Measurements from ENCODE around the gene EOMES.
A peak's percentile ranks its signal among the peaks of the same experiment; 100 is the strongest.

EOMES gene

DNA sequence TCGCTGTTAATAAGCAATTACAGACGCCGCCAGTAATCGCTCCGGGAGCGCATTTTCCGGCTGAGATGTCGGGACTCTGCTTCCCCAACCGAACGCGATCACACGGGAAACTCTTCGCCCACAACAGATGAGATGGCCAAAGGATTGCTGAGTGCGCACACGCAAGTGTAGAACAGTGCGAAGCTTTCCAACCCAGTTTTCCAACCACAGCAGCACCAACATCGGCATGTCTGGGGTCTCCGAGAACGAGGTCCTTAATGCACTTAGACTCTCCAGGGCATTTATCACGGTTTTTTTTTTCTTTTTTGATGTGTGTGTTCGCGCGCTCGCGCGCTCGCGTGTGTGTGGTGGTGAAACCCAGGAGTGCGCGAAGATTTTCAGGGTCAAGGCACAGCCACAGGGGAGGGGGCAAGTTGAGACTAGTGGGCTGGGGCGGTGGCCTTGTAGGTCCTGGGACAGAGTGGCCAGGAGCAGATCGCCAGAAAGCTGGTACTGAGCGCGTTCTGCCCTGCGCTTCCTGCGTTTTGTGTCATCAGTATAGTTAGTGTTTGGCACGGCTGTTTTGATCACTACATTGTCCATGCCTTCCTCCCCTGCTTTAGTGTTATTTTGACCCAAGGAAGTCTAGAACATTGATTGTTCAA lies 1.8 kb upstream of the EOMES start:
- TF ChIP-seq, protein P1, sequence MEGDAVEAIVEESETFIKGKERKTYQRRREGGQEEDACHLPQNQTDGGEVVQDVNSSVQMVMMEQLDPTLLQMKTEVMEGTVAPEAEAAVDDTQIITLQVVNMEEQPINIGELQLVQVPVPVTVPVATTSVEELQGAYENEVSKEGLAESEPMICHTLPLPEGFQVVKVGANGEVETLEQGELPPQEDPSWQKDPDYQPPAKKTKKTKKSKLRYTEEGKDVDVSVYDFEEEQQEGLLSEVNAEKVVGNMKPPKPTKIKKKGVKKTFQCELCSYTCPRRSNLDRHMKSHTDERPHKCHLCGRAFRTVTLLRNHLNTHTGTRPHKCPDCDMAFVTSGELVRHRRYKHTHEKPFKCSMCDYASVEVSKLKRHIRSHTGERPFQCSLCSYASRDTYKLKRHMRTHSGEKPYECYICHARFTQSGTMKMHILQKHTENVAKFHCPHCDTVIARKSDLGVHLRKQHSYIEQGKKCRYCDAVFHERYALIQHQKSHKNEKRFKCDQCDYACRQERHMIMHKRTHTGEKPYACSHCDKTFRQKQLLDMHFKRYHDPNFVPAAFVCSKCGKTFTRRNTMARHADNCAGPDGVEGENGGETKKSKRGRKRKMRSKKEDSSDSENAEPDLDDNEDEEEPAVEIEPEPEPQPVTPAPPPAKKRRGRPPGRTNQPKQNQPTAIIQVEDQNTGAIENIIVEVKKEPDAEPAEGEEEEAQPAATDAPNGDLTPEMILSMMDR (IDR thresholded peaks at IDR 0.05; ENCODE audit: low read depth, low read length, poor library complexity, severe bottlenecking) = no peak
- TF ChIP-seq EZH2phosphoT487 (IDR thresholded peaks at IDR 0.05; ENCODE audit: borderline replicate concordance, low read length) = no peak
- Histone ChIP-seq H3K4me3 (ENCODE audit: low read length) (no peak overlapping the region), H3K36me3 (ENCODE audit: control insufficient read depth, low read length) (no peaks in the 10 kb centered on the region), H3K4me2 (ENCODE audit: low read length) (no peak overlapping the region), H3K27ac (ENCODE audit: low read depth, low read length) (no peak overlapping the region), H3K79me2 (ENCODE audit: control insufficient read depth, low read length) (no peaks in the 10 kb centered on the region), H3K9me3 (ENCODE audit: control insufficient read depth, insufficient read depth, low read length) (no peaks in the 10 kb centered on the region), H3K9me2 (replicated peaks; ENCODE audit: control insufficient read depth, low read length) (no peaks in the 10 kb centered on the region), H3K27me3 (ENCODE audit: control insufficient read depth, low read length) (peaks cover 46% of the 10 kb centered on the region), H3F3A (ENCODE audit: control insufficient read depth, insufficient read depth) (no peaks in the 10 kb centered on the region), H4K20me1 (ENCODE audit: control insufficient read depth, insufficient read depth, low read depth, low read length) (no peaks in the 10 kb centered on the region), H3K4me1 (ENCODE audit: control insufficient read depth, low read length) (0 out of 2 replicates have a peak, but pooled peaks cover 2% of the 10 kb centered on the region)

- no peaks in the 10 kb centered on the region for H3K9me3 ChIP-seq (ENCODE audit: control insufficient read depth, insufficient read depth, low read length)
- H4K20me1 ChIP-seq (ENCODE audit: control insufficient read depth, insufficient read depth, low read depth, low read length) = no peaks in the 10 kb centered on the region
- TF ChIP-seq, protein P1 (IDR thresholded peaks at IDR 0.05; ENCODE audit: low read depth, low read length, poor library complexity, severe bottlenecking) = no peak
- TF ChIP-seq EZH2phosphoT487 (IDR thresholded peaks at IDR 0.05; ENCODE audit: borderline replicate concordance, low read length) = no peak
- no peak overlapping the region for H3K27ac ChIP-seq (ENCODE audit: low read depth, low read length)
- no peaks in the 10 kb centered on the region for H3K9me2 ChIP-seq (replicated peaks; ENCODE audit: control insufficient read depth, low read length)
- no peak overlapping the region for H3K4me3 ChIP-seq (ENCODE audit: low read length)
- no peaks in the 10 kb centered on the region for H3K36me3 ChIP-seq (ENCODE audit: control insufficient read depth, low read length)
- H3K79me2 ChIP-seq (ENCODE audit: control insufficient read depth, low read length) = no peaks in the 10 kb centered on the region
- 0 out of 2 replicates have a peak, but pooled peaks cover 2% of the 10 kb centered on the region for H3K4me1 ChIP-seq (ENCODE audit: control insufficient read depth, low read length)
- H3F3A ChIP-seq (ENCODE audit: control insufficient read depth, insufficient read depth) = no peaks in the 10 kb centered on the region
- H3K4me2 ChIP-seq (ENCODE audit: low read length) = no peak overlapping the region
- H3K27me3 ChIP-seq (ENCODE audit: control insufficient read depth, low read length) = peaks cover 41% of the 10 kb centered on the region
These were observed 1.3 kb upstream of the EOMES start for GRCh38 chr3:27723456-27723814.

- TF ChIP-seq, protein P1 (IDR thresholded peaks at IDR 0.05; ENCODE audit: low read depth, low read length, poor library complexity, severe bottlenecking) = no peak
- TF ChIP-seq EZH2phosphoT487 (IDR thresholded peaks at IDR 0.05; ENCODE audit: borderline replicate concordance, low read length) = no peak
- H3K4me2 ChIP-seq (ENCODE audit: low read length) = peak overlapping the region; percentile 66; the same call in 1 of the 2 replicates
- H3K4me1 ChIP-seq (ENCODE audit: control insufficient read depth, low read length) = 0 out of 2 replicates have a peak, but pooled peaks cover 2% of the 10 kb centered on the region
- H3K9me2 ChIP-seq (replicated peaks; ENCODE audit: control insufficient read depth, low read length) = no peaks in the 10 kb centered on the region
- H3K9me3 ChIP-seq (ENCODE audit: control insufficient read depth, insufficient read depth, low read length) = no peaks in the 10 kb centered on the region
- H4K20me1 ChIP-seq (ENCODE audit: control insufficient read depth, insufficient read depth, low read depth, low read length) = no peaks in the 10 kb centered on the region
- H3K27ac ChIP-seq (ENCODE audit: low read depth, low read length) = no peak overlapping the region
- H3K36me3 ChIP-seq (ENCODE audit: control insufficient read depth, low read length) = no peaks in the 10 kb centered on the region
- peaks cover 39% of the 10 kb centered on the region for H3K27me3 ChIP-seq (ENCODE audit: control insufficient read depth, low read length)
- no peak overlapping the region for H3K4me3 ChIP-seq (ENCODE audit: low read length)
- no peaks in the 10 kb centered on the region for H3K79me2 ChIP-seq (ENCODE audit: control insufficient read depth, low read length)
- no peaks in the 10 kb centered on the region for H3F3A ChIP-seq (ENCODE audit: control insufficient read depth, insufficient read depth)
These were observed 900 bp upstream of the EOMES start for GRCh38 chr3:27723001-27723445.

Measured in DOHH2 (cell line).